CD8-positive, alpha-beta memory T cell (primary cell): ENCODE results near the gene ASB4. TPM values are rescaled to one million over a fixed set of nuclear protein-coding genes. Genes with fewer than 3 reads are reported as not detected.

ENCODE experiments used
- CTCF ChIA-PET: fragments of 350-600 bp; sonication (Branson Sonifier 250); formaldehyde crosslinking; loops from one replicate; lab custom pipeline; 2021; ENCODE audit warnings: antibody characterized with exemption; lab: Charles Lee
- POLR2A ChIA-PET: fragments of 350-600 bp; sonication (Branson Sonifier 250); formaldehyde crosslinking; loops from one replicate; lab custom pipeline; 2021; ENCODE audit warnings: antibody characterized with exemption; lab: Charles Lee
- DNase-seq, 5 donors: peaks; one replicate each; pipeline versions ENCODE4 v3.0.0 to v3.0.0-alpha.2; 2020 to 2022; ENCODE audit warnings: mixed read lengths in 1 of 5
- H3K27ac ChIP-seq: one replicate; pipeline ENCODE4 v1.7.0; 2013; ENCODE audit warnings: low read depth, mild to moderate bottlenecking, low read length, moderate library complexity
- H3K27me3 ChIP-seq: 2 replicates; pipeline ENCODE4 v1.7.0; 2013; ENCODE audit warnings: low read length, mild to moderate bottlenecking; ENCODE audit not compliant: insufficient read depth, poor library complexity, severe bottlenecking
- H3K36me3 ChIP-seq: 2 replicates; pipeline ENCODE4 v1.7.0; 2013; ENCODE audit warnings: mild to moderate bottlenecking, low read length, moderate library complexity; ENCODE audit not compliant: insufficient read depth
- H3K4me1 ChIP-seq: 2 replicates; pipeline ENCODE4 v1.7.0; 2013; ENCODE audit warnings: mild to moderate bottlenecking, low read length, moderate library complexity; ENCODE audit not compliant: insufficient read depth
- H3K4me3 ChIP-seq: 2 replicates; pipeline ENCODE4 v1.7.0; 2013; ENCODE audit warnings: mild to moderate bottlenecking, low read length
- H3K9me3 ChIP-seq: 2 replicates; pipeline ENCODE4 v1.7.0; 2013; ENCODE audit warnings: mild to moderate bottlenecking, low read length
- H3K27ac Mint-ChIP-seq, 8 donors: one replicate each; pipeline ENCODE4 v1.8.0; 2020 to 2021; ENCODE audit warnings: mixed read lengths in 8 of 8, mild to moderate bottlenecking in 6 of 8, inconsistent platforms in 3 of 8, moderate library complexity in 3 of 8
- H3K27me3 Mint-ChIP-seq, 2 donors: one replicate each; pipeline ENCODE4 v1.8.0; 2020 to 2021; ENCODE audit warnings: mixed read lengths in 2 of 2, mild to moderate bottlenecking in 1 of 2, moderate library complexity in 1 of 2
- H3K36me3 Mint-ChIP-seq, 3 donors: one replicate each; pipeline ENCODE4 v1.8.0; 2020 to 2021; ENCODE audit warnings: mixed read lengths in 3 of 3, inconsistent platforms in 1 of 3, mild to moderate bottlenecking in 1 of 3
- H3K4me1 Mint-ChIP-seq, 3 donors: one replicate each; pipeline ENCODE4 v1.8.0; 2020 to 2021; ENCODE audit warnings: mixed read lengths in 3 of 3, inconsistent platforms in 1 of 3, mild to moderate bottlenecking in 1 of 3
- H3K4me3 Mint-ChIP-seq, 7 donors: one replicate each; pipeline ENCODE4 v1.8.0; 2020 to 2021; ENCODE audit warnings: mixed read lengths in 7 of 7, mild to moderate bottlenecking in 6 of 7, moderate library complexity in 4 of 7, inconsistent platforms in 2 of 7
- H3K9me3 Mint-ChIP-seq, 5 donors: one replicate each; pipeline ENCODE4 v1.8.0; 2020 to 2022; ENCODE audit warnings: mixed read lengths in 5 of 5, mild to moderate bottlenecking in 3 of 5, moderate library complexity in 2 of 5, inconsistent platforms in 1 of 5
- polyA plus RNA-seq: library from polyadenylated mRNA; unstranded; fragments of 300-500 nt; fragmentation: Illumina TruSeq; gene quantifications from one replicate; pipeline ENCODE4 v1.2.3, GENCODE V29; 2021
- total RNA-seq, 2 experiments: library from RNA; stranded (reverse); gene quantifications; one replicate each; pipeline ENCODE4 v1.2.3, GENCODE V29; 2021

ASB4 gene
- total and polyA plus RNA-seq, 3 experiments from 2014 or later, result not detected

- no peaks in the 10 kb centered on the region for H3K36me3 ChIP-seq
- ChIA-PET CTCF (no interaction called here), POLR2A (no interaction called here)
- no peaks in the 10 kb centered on the region for H3K36me3 Mint-ChIP-seq
- no peaks in the 10 kb centered on the region for H3K4me1 Mint-ChIP-seq
- H3K4me3 Mint-ChIP-seq, result no peak overlapping the region
- no peak overlapping the region for H3K27ac ChIP-seq
- no peaks in the 10 kb centered on the region for H3K9me3 Mint-ChIP-seq
- H3K9me3 ChIP-seq, result no peaks in the 10 kb centered on the region
- no peak for DNase-seq
- no peaks in the 10 kb centered on the region for H3K4me1 ChIP-seq
- H3K27me3 ChIP-seq, result no peaks in the 10 kb centered on the region
- no peak overlapping the region for H3K4me3 ChIP-seq
- peaks cover 0 to 1% of the 10 kb centered on the region in 2 donors for H3K27me3 Mint-ChIP-seq
- H3K27ac Mint-ChIP-seq, result no peak overlapping the region
These were observed 97.0 kb downstream of the ASB4 start for GRCh38 chr7:95582578-95583293.

DNA sequence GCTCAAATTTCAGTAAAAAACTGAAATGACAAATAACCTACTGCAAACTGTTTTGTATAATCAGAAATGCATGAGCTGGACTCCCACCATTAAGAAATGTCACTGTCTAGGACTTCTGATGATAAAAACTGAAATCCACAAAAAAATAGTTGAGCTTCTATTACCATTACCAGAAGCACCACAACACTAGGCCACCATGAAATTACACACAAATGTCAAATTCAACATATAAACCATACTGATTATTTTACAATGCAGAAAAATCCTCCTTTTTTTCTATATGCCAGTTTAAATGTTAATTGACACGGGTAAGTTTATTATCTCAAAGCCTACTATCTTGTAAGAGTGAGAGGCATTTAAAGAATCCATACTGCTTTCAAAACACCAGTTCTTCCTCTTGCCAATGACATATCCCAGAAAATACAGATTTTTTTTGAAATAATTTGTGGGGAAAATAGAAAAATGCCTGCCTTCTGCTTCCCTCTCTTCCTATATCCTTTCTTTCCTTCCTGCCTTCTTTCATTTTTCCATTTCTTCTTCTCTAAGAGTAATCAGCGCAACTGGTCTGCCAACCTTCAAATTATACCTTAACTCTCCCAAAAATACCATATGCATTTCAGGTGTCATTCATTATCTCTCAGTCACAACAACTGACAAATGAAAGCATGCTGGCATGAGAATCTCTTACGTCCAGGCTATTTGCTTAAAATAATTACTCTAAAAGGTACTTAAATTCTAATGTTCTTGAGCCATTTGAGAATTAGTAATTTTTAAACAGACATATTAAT is 98.3 kb downstream of the ASB4 start:
- Histone ChIP-seq H3K27ac (no peak overlapping the region), H3K4me3 (no peak overlapping the region), H3K36me3 (no peaks in the 10 kb centered on the region), H3K27me3 (no peaks in the 10 kb centered on the region), H3K9me3 (no peaks in the 10 kb centered on the region), H3K4me1 (no peaks in the 10 kb centered on the region)
- ChIA-PET CTCF (no interaction called here), POLR2A (no interaction called here)
- no peaks in the 10 kb centered on the region for H3K4me1 Mint-ChIP-seq
- H3K27ac Mint-ChIP-seq, result no peak overlapping the region
- DNase-seq, result no peak
- no peaks in the 10 kb centered on the region for H3K9me3 Mint-ChIP-seq
- no peak overlapping the region for H3K4me3 Mint-ChIP-seq
- H3K36me3 Mint-ChIP-seq, result no peaks in the 10 kb centered on the region
- H3K27me3 Mint-ChIP-seq, result peaks cover 0 to 1% of the 10 kb centered on the region in 2 donors

DNA sequence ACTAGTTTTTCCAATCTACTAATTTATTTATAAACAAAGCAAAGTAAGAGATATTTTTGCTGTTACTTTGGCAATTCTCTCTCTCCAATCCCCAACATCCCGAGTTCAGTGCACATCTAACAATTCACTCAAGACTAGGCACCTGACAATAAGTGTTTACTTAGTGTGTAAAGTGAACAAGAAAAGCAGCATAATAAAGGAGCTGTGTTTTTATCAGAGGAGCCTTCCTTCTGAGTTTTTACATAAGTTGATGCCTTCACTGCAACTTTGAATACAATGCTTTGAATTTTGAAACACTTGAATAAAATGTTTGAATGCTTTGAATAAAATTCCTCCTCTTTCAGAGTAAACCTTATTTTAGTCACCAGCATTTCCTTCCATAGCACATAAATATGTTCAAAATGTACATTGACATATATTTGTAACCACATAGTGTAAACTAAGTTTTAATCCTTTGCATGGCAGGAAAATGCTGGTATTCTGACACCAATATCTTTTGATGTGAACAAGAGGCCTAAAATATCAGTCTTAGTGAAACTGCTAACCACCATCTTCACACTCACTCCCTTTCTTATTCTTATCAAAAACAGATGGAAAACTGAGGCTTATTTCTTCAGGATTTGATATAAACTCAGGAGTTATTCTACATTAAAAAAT is 99.2 kb downstream of the ASB4 start:
- ChIA-PET CTCF (no interaction called here), POLR2A (no interaction called here)
- H3K4me3 Mint-ChIP-seq, result no peak overlapping the region
- H3K9me3 Mint-ChIP-seq, result no peaks in the 10 kb centered on the region
- peaks cover 0 to 1% of the 10 kb centered on the region in 2 donors for H3K27me3 Mint-ChIP-seq
- no peak overlapping the region for H3K27ac Mint-ChIP-seq
- no peaks in the 10 kb centered on the region for H3K36me3 Mint-ChIP-seq
- no peaks in the 10 kb centered on the region for H3K4me1 Mint-ChIP-seq
- Histone ChIP-seq H3K36me3 (no peaks in the 10 kb centered on the region), H3K27ac (no peak overlapping the region), H3K9me3 (no peaks in the 10 kb centered on the region), H3K4me1 (no peaks in the 10 kb centered on the region), H3K4me3 (no peak overlapping the region), H3K27me3 (no peaks in the 10 kb centered on the region)
- DNase-seq, result no peak

- no peaks in the 10 kb centered on the region for H3K9me3 Mint-ChIP-seq
- no peaks in the 10 kb centered on the region for H3K36me3 Mint-ChIP-seq
- peaks cover 0 to 1% of the 10 kb centered on the region in 2 donors for H3K27me3 Mint-ChIP-seq
- no peaks in the 10 kb centered on the region for H3K4me1 ChIP-seq
- H3K27ac ChIP-seq, result no peak overlapping the region
- CTCF ChIA-PET, result no interaction called here
- H3K27ac Mint-ChIP-seq, result no peak overlapping the region
- H3K4me3 ChIP-seq, result no peak overlapping the region
- H3K9me3 ChIP-seq, result no peaks in the 10 kb centered on the region
- no peaks in the 10 kb centered on the region for H3K36me3 ChIP-seq
- no peak overlapping the region for H3K4me3 Mint-ChIP-seq
- H3K27me3 ChIP-seq, result no peaks in the 10 kb centered on the region
- H3K4me1 Mint-ChIP-seq, result no peaks in the 10 kb centered on the region
- POLR2A ChIA-PET, result no interaction called here
- DNase-seq, result no peak
These were observed 99.7 kb downstream of the ASB4 start for GRCh38 chr7:95585426-95585789.

DNA sequence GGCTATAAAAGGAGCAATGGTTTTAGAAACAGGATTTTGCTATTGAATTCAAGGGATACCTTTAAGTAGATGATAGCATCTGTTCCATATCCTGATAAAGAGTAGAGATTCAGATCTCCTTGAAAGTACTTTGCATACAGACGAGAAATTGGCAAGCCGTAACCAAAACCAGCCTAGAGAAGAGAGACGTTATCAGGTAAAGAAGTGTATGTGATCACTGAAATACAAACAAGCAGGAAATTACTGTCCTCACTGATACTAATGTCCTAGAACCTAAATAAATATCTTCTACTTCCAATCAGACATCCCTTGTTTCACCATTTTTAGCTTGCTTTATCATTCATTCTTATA is 101.2 kb downstream of the ASB4 start:
- Mint-ChIP-seq H3K36me3 (no peaks in the 10 kb centered on the region), H3K4me3 (no peak overlapping the region), H3K27me3 (peaks cover 0 to 1% of the 10 kb centered on the region in 2 donors), H3K27ac (no peak overlapping the region), H3K9me3 (no peaks in the 10 kb centered on the region), H3K4me1 (no peaks in the 10 kb centered on the region)
- H3K27me3 ChIP-seq, result no peaks in the 10 kb centered on the region
- no peaks in the 10 kb centered on the region for H3K4me1 ChIP-seq
- CTCF ChIA-PET, result no interaction called here
- no peak overlapping the region for H3K27ac ChIP-seq
- H3K9me3 ChIP-seq, result no peaks in the 10 kb centered on the region
- no peaks in the 10 kb centered on the region for H3K36me3 ChIP-seq
- no peak for DNase-seq
- no peak overlapping the region for H3K4me3 ChIP-seq
- POLR2A ChIA-PET, result no interaction called here

DNA sequence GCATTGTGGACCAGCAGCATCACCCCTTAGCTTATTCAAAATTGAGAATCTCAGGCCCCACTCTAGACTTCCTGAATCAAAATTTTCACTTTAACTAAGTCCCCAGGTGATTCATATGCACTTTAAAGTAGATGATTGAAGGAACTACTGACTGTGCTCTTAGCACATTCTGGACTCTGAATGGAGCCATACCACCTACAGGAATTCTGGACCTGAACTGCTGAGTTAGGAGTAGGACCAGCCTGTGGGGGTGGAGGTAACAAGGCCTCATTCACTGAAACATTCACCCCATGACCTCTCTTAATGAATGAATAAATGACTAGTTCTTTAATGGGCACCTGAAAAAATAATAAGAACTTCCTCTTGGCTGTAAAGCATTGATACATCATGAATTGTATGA is 103.3 kb downstream of the ASB4 start:
- POLR2A ChIA-PET, result no interaction called here
- H3K9me3 Mint-ChIP-seq, result no peaks in the 10 kb centered on the region
- no peak overlapping the region for H3K27ac ChIP-seq
- peaks cover 0 to 1% of the 10 kb centered on the region in 2 donors for H3K27me3 Mint-ChIP-seq
- H3K4me1 Mint-ChIP-seq, result no peaks in the 10 kb centered on the region
- no peaks in the 10 kb centered on the region for H3K36me3 ChIP-seq
- H3K4me3 Mint-ChIP-seq, result no peak overlapping the region
- no peak overlapping the region for H3K27ac Mint-ChIP-seq
- no peaks in the 10 kb centered on the region for H3K4me1 ChIP-seq
- CTCF ChIA-PET, result no interaction called here
- no peaks in the 10 kb centered on the region for H3K36me3 Mint-ChIP-seq
- no peak overlapping the region for H3K4me3 ChIP-seq
- DNase-seq, result no peak
- H3K9me3 ChIP-seq, result no peaks in the 10 kb centered on the region
- no peaks in the 10 kb centered on the region for H3K27me3 ChIP-seq

GRCh38 chr7:95589766-95590165 is 104.0 kb downstream of the ASB4 start:
- no peaks in the 10 kb centered on the region for H3K4me1 ChIP-seq
- Mint-ChIP-seq H3K4me3 (no peak overlapping the region), H3K27ac (no peak overlapping the region), H3K4me1 (no peaks in the 10 kb centered on the region), H3K36me3 (no peaks in the 10 kb centered on the region), H3K27me3 (no peaks in the 10 kb centered on the region), H3K9me3 (no peaks in the 10 kb centered on the region)
- DNase-seq, result no peak
- no peak overlapping the region for H3K4me3 ChIP-seq
- H3K27ac ChIP-seq, result no peak overlapping the region
- H3K9me3 ChIP-seq, result no peaks in the 10 kb centered on the region
- no peaks in the 10 kb centered on the region for H3K36me3 ChIP-seq
- ChIA-PET POLR2A (no interaction called here), CTCF (no interaction called here)
- H3K27me3 ChIP-seq, result no peaks in the 10 kb centered on the region
